Right atrium auricular region (tissue), 2 donors: ENCODE results near the gene TMEM88. TPM values are rescaled to one million over a fixed set of nuclear protein-coding genes. Genes with fewer than 3 reads are reported as not detected.

ENCODE experiments used
- DNase-seq: peaks from one replicate; pipeline ENCODE4 v3.0.0-alpha.2; 2019; ENCODE audit warnings: low spot score
- H3K27ac ChIP-seq, 2 donors: fragments of 200-600 bp; sonication (generic); 1 replicate in 1 of 2; 2 replicates in 1 of 2; pipeline ENCODE4 v1.5.1; 2016 to 2019
- H3K27me3 ChIP-seq, 2 donors: fragments of 200-600 bp; sonication (generic); one replicate each; pipeline versions ENCODE4 v1.5.1 to v1.6.0; 2017 to 2019
- H3K36me3 ChIP-seq: fragments of 200-600 bp; sonication (generic); one replicate; pipeline ENCODE4 v1.5.1; 2016
- H3K4me1 ChIP-seq, 2 donors: fragments of 200-600 bp; sonication (generic); one replicate each; pipeline versions ENCODE4 v1.5.1 to v1.6.0; 2017 to 2019
- H3K4me3 ChIP-seq, 2 donors: fragments of 200-600 bp; sonication (generic); 1 replicate in 1 of 2; 2 replicates in 1 of 2; pipeline ENCODE4 v1.5.1; 2017 to 2019; ENCODE audit warnings: mild to moderate bottlenecking in 1 of 2, moderate library complexity in 1 of 2
- H3K9me3 ChIP-seq, 2 donors: fragments of 200-600 bp; sonication (generic); one replicate each; pipeline ENCODE4 v1.5.1; 2019
- CTCF ChIP-seq, 2 donors: fragments of 200-600 bp; sonication (generic); IDR thresholded peaks; one replicate each; pipeline ENCODE4 v1.5.1; 2019; ENCODE audit warnings: antibody characterized with exemption in 2 of 2
- total RNA-seq, 2 donors: library from RNA; depleted of rRNA; stranded (reverse); fragments of >200 nt; gene quantifications; one replicate each; pipeline ENCODE4 v1.1.0, GENCODE V29; 2016

The TMEM88 gene
- total RNA-seq, 2 donors from 2014 or later, result 42.5 to 53.2 TPM

- no peak for DNase-seq
- H3K4me3 ChIP-seq, result no peak overlapping the region
- no peaks in the 10 kb centered on the region for H3K4me1 ChIP-seq
- no peaks in the 10 kb centered on the region for H3K9me3 ChIP-seq
- TF ChIP-seq CTCF (IDR thresholded peaks at IDR 0.05), result no peak
- no peaks in the 10 kb centered on the region for H3K36me3 ChIP-seq
- H3K27ac ChIP-seq, result no peak overlapping the region
- no peaks in the 10 kb centered on the region for H3K27me3 ChIP-seq
Measured at GRCh38 chr17:7814969-7815368, 39.9 kb upstream of the TMEM88 start.

GRCh38 chr17:7816926-7817642 lies 37.8 kb upstream of the TMEM88 start:
- Histone ChIP-seq H3K36me3 (no peaks in the 10 kb centered on the region), H3K4me3 (no peak overlapping the region), H3K27me3 (no peaks in the 10 kb centered on the region), H3K4me1 (no peaks in the 10 kb centered on the region), H3K9me3 (no peaks in the 10 kb centered on the region), H3K27ac (no peak overlapping the region)
- DNase-seq, result no peak
- TF ChIP-seq CTCF (IDR thresholded peaks at IDR 0.05), result no peak

GRCh38 chr17:7817643-7817964 lies 37.3 kb upstream of the TMEM88 start:
- no peak for TF ChIP-seq CTCF (IDR thresholded peaks at IDR 0.05)
- Histone ChIP-seq H3K27ac (no peak overlapping the region), H3K4me3 (no peak overlapping the region), H3K9me3 (no peaks in the 10 kb centered on the region), H3K4me1 (no peaks in the 10 kb centered on the region), H3K36me3 (no peaks in the 10 kb centered on the region), H3K27me3 (no peaks in the 10 kb centered on the region)
- DNase-seq, result no peak

- H3K27ac ChIP-seq, result no peak overlapping the region
- H3K36me3 ChIP-seq, result no peaks in the 10 kb centered on the region
- H3K27me3 ChIP-seq, result no peaks in the 10 kb centered on the region
- TF ChIP-seq CTCF (IDR thresholded peaks at IDR 0.05), result no peak
- H3K4me3 ChIP-seq, result no peak overlapping the region
- DNase-seq, result no peak
- H3K4me1 ChIP-seq, result no peaks in the 10 kb centered on the region
- no peaks in the 10 kb centered on the region for H3K9me3 ChIP-seq
Measured at GRCh38 chr17:7818026-7818425, 36.8 kb upstream of the TMEM88 start.

GRCh38 chr17:7818746-7819645 lies 35.9 kb upstream of the TMEM88 start:
- Histone ChIP-seq H3K4me1 (no peaks in the 10 kb centered on the region), H3K4me3 (no peak overlapping the region), H3K36me3 (no peaks in the 10 kb centered on the region), H3K9me3 (no peaks in the 10 kb centered on the region), H3K27me3 (no peaks in the 10 kb centered on the region), H3K27ac (no peak overlapping the region)
- DNase-seq, result no peak
- TF ChIP-seq CTCF (IDR thresholded peaks at IDR 0.05), result no peak
